ENCODE results near the gene COL8A2. TPM values are rescaled to one million over a fixed set of nuclear protein-coding genes. Genes with fewer than 3 reads are reported as not detected.

Gene COL8A2
- polyA plus RNA-seq, 1 donor from 2014 or later = not detected

DNA sequence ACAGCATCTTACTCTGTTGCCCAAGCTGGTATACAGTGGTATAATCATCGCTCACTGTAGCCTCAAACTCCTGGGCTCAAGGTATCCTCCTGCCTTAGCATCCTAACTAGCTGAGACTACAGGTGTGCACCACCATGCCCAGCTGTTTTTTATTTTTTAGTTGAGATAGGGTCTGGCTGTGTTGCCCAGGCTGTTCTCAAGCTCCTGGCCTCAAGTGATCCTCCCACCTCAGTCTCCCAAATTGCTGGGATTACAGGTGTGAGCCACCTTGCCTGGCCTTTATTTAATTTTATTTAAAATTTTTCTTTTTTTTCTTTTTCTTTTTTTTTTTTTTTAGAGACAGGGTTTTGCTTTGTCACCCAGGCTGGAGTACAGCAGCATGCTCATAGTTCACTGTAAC is 40.1 kb upstream of the COL8A2 start:
- Histone ChIP-seq H3K27me3 (ENCODE audit: insufficient read depth, low read depth, low read length) (no peaks in the 10 kb centered on the region), H3K9me2 (ENCODE audit: insufficient read depth, low read length) (no peaks in the 10 kb centered on the region), H4K20me1 (ENCODE audit: insufficient read depth) (peaks cover 33% of the 10 kb centered on the region), H3F3A (ENCODE audit: insufficient read depth, low read length, poor library complexity, severe bottlenecking) (no peaks in the 10 kb centered on the region), H3K9me3 (ENCODE audit: low read length) (no peaks in the 10 kb centered on the region), H2AFZ (ENCODE audit: low read depth, low read length) (no peak overlapping the region), H3K4me2 (ENCODE audit: low read length) (no peak overlapping the region), H3K4me3 (ENCODE audit: low read length) (no peak overlapping the region), H3K36me3 (ENCODE audit: insufficient read depth, low read length) (no peaks in the 10 kb centered on the region), H3K79me2 (replicated peaks; ENCODE audit: insufficient read depth, low read length) (peaks cover 82% of the 10 kb centered on the region), H3K9ac (ENCODE audit: low read length) (no peak overlapping the region), H3K27ac (ENCODE audit: low read length) (no peak overlapping the region)
- TF ChIP-seq TAF1 (IDR thresholded peaks at IDR 0.05; ENCODE audit: low read depth) = no peak
- no peak for TF ChIP-seq EZH2 (IDR thresholded peaks at IDR 0.05; ENCODE audit: borderline replicate concordance, insufficient read depth, low read length, poor library complexity, severe bottlenecking)
- TF ChIP-seq MXI1 (conservative IDR thresholded peaks at IDR 0.05; ENCODE audit: poor library complexity, severe bottlenecking) = no peak
- TF ChIP-seq POLR2AphosphoS5 (IDR thresholded peaks at IDR 0.05) = no peak
- TF ChIP-seq, protein P1, sequence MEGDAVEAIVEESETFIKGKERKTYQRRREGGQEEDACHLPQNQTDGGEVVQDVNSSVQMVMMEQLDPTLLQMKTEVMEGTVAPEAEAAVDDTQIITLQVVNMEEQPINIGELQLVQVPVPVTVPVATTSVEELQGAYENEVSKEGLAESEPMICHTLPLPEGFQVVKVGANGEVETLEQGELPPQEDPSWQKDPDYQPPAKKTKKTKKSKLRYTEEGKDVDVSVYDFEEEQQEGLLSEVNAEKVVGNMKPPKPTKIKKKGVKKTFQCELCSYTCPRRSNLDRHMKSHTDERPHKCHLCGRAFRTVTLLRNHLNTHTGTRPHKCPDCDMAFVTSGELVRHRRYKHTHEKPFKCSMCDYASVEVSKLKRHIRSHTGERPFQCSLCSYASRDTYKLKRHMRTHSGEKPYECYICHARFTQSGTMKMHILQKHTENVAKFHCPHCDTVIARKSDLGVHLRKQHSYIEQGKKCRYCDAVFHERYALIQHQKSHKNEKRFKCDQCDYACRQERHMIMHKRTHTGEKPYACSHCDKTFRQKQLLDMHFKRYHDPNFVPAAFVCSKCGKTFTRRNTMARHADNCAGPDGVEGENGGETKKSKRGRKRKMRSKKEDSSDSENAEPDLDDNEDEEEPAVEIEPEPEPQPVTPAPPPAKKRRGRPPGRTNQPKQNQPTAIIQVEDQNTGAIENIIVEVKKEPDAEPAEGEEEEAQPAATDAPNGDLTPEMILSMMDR (IDR thresholded peaks at IDR 0.05; ENCODE audit: poor library complexity, severe bottlenecking) = no peak
- TF ChIP-seq, protein P2, sequence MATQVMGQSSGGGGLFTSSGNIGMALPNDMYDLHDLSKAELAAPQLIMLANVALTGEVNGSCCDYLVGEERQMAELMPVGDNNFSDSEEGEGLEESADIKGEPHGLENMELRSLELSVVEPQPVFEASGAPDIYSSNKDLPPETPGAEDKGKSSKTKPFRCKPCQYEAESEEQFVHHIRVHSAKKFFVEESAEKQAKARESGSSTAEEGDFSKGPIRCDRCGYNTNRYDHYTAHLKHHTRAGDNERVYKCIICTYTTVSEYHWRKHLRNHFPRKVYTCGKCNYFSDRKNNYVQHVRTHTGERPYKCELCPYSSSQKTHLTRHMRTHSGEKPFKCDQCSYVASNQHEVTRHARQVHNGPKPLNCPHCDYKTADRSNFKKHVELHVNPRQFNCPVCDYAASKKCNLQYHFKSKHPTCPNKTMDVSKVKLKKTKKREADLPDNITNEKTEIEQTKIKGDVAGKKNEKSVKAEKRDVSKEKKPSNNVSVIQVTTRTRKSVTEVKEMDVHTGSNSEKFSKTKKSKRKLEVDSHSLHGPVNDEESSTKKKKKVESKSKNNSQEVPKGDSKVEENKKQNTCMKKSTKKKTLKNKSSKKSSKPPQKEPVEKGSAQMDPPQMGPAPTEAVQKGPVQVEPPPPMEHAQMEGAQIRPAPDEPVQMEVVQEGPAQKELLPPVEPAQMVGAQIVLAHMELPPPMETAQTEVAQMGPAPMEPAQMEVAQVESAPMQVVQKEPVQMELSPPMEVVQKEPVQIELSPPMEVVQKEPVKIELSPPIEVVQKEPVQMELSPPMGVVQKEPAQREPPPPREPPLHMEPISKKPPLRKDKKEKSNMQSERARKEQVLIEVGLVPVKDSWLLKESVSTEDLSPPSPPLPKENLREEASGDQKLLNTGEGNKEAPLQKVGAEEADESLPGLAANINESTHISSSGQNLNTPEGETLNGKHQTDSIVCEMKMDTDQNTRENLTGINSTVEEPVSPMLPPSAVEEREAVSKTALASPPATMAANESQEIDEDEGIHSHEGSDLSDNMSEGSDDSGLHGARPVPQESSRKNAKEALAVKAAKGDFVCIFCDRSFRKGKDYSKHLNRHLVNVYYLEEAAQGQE (IDR thresholded peaks at IDR 0.05; ENCODE audit: borderline replicate concordance) = no peak
- no peak for TF ChIP-seq RAD21 (conservative IDR thresholded peaks at IDR 0.05)
- TF ChIP-seq SMC3 (conservative IDR thresholded peaks at IDR 0.05; ENCODE audit: poor library complexity) = no peak
- no peak for TF ChIP-seq EP300 (conservative IDR thresholded peaks at IDR 0.05; ENCODE audit: poor library complexity, severe bottlenecking)

GRCh38 chr1:36164361-36164760 is 39.3 kb upstream of the COL8A2 start:
- Histone ChIP-seq H3K27me3 (ENCODE audit: insufficient read depth, low read depth, low read length) (no peaks in the 10 kb centered on the region), H3K4me3 (ENCODE audit: low read length) (no peak overlapping the region), H2AFZ (ENCODE audit: low read depth, low read length) (no peak overlapping the region), H3K9me2 (ENCODE audit: insufficient read depth, low read length) (no peaks in the 10 kb centered on the region), H3K9ac (ENCODE audit: low read length) (no peak overlapping the region), H3K4me2 (ENCODE audit: low read length) (no peak overlapping the region), H3F3A (ENCODE audit: insufficient read depth, low read length, poor library complexity, severe bottlenecking) (no peaks in the 10 kb centered on the region), H3K9me3 (ENCODE audit: low read length) (no peaks in the 10 kb centered on the region), H3K36me3 (ENCODE audit: insufficient read depth, low read length) (no peaks in the 10 kb centered on the region), H3K27ac (ENCODE audit: low read length) (no peak overlapping the region), H4K20me1 (ENCODE audit: insufficient read depth) (peaks cover 39% of the 10 kb centered on the region), H3K79me2 (replicated peaks; ENCODE audit: insufficient read depth, low read length) (peaks cover 86% of the 10 kb centered on the region)
- no peak for TF ChIP-seq RAD21 (conservative IDR thresholded peaks at IDR 0.05)
- no peak for TF ChIP-seq TAF1 (IDR thresholded peaks at IDR 0.05; ENCODE audit: low read depth)
- TF ChIP-seq, protein P2 (IDR thresholded peaks at IDR 0.05; ENCODE audit: borderline replicate concordance) = no peak
- TF ChIP-seq EP300 (conservative IDR thresholded peaks at IDR 0.05; ENCODE audit: poor library complexity, severe bottlenecking) = no peak
- no peak for TF ChIP-seq POLR2AphosphoS5 (IDR thresholded peaks at IDR 0.05)
- TF ChIP-seq EZH2 (IDR thresholded peaks at IDR 0.05; ENCODE audit: borderline replicate concordance, insufficient read depth, low read length, poor library complexity, severe bottlenecking) = no peak
- TF ChIP-seq MXI1 (conservative IDR thresholded peaks at IDR 0.05; ENCODE audit: poor library complexity, severe bottlenecking) = no peak
- TF ChIP-seq, protein P1 (IDR thresholded peaks at IDR 0.05; ENCODE audit: poor library complexity, severe bottlenecking) = no peak
- no peak for TF ChIP-seq SMC3 (conservative IDR thresholded peaks at IDR 0.05; ENCODE audit: poor library complexity)

Data from neural cell (in vitro differentiated cells).